Common myeloid progenitor, CD34-positive (primary cell): ENCODE measurements around the gene CAMSAP3.

Experiments used
- CTCF ChIA-PET: fragments of 350-600 bp; sonication (Branson Sonifier 250); formaldehyde crosslinking; loops from one replicate; lab custom pipeline; 2021; ENCODE audit warnings: antibody characterized with exemption; lab: Charles Lee
- POLR2A ChIA-PET: fragments of 350-600 bp; sonication (Branson Sonifier 250); formaldehyde crosslinking; loops from one replicate; lab custom pipeline; 2021; ENCODE audit warnings: antibody characterized with exemption; lab: Charles Lee
- DNase-seq, 3 donors: peaks; one replicate each; pipeline versions ENCODE4 v3.0.0 to v3.0.0-alpha.2; 2013
- H3K27ac ChIP-seq, 2 experiments: 1 replicate in 1 of 2; 2 replicates in 1 of 2; pipeline ENCODE4 v1.7.0; 2013; ENCODE audit warnings: inconsistent platforms in 2 of 2, low read length in 2 of 2, mild to moderate bottlenecking in 2 of 2, low read depth in 1 of 2, moderate library complexity in 1 of 2; ENCODE audit not compliant: severe bottlenecking in 2 of 2, insufficient read depth in 1 of 2, poor library complexity in 1 of 2
- H3K27me3 ChIP-seq, 5 experiments: replicated peaks in 2 of 5; 1 replicate in 3 of 5; 2 replicates in 2 of 5; pipeline versions ENCODE4 v1.6.1 to v1.7.0; 2013; ENCODE audit warnings: low read length in 4 of 5, mild to moderate bottlenecking in 2 of 5, moderate library complexity in 2 of 5, inconsistent platforms in 1 of 5; ENCODE audit not compliant: insufficient read depth in 5 of 5, control insufficient read depth in 4 of 5
- H3K36me3 ChIP-seq, 4 experiments: 1 replicate in 2 of 4; 2 replicates in 2 of 4; pipeline versions ENCODE4 v1.6.1 to v1.7.0; 2013; ENCODE audit warnings: low read length in 3 of 4, control low read depth in 1 of 4, mild to moderate bottlenecking in 1 of 4; ENCODE audit not compliant: control insufficient read depth in 4 of 4, insufficient read depth in 4 of 4
- H3K4me1 ChIP-seq, 4 experiments: 1 replicate in 3 of 4; 2 replicates in 1 of 4; pipeline versions ENCODE4 v1.6.1 to v1.7.1; 2013; ENCODE audit warnings: low read length in 3 of 4, mild to moderate bottlenecking in 3 of 4, control low read depth in 1 of 4, inconsistent platforms in 1 of 4, moderate library complexity in 1 of 4; ENCODE audit not compliant: control insufficient read depth in 4 of 4, insufficient read depth in 4 of 4; ENCODE audit errors: control extremely low read depth in 1 of 4
- H3K4me3 ChIP-seq, 7 experiments: 1 replicate in 4 of 7; 2 replicates in 3 of 7; pipeline versions ENCODE4 v1.5.1 to v1.7.0; 2013; ENCODE audit warnings: mild to moderate bottlenecking in 7 of 7, low read length in 6 of 7, moderate library complexity in 6 of 7, inconsistent platforms in 2 of 7, low read depth in 2 of 7, control low read depth in 1 of 7; ENCODE audit not compliant: insufficient read depth in 4 of 7, control insufficient read depth in 1 of 7; ENCODE audit errors: extremely low read depth in 1 of 7
- H3K9me3 ChIP-seq, 5 experiments: 1 replicate in 4 of 5; 2 replicates in 1 of 5; pipeline versions ENCODE4 v1.6.1 to v1.7.1; 2013; ENCODE audit warnings: low read length in 4 of 5, mild to moderate bottlenecking in 2 of 5, inconsistent platforms in 1 of 5, low read depth in 1 of 5, moderate library complexity in 1 of 5; ENCODE audit not compliant: control insufficient read depth in 4 of 5, insufficient read depth in 2 of 5; ENCODE audit errors: control extremely low read depth in 1 of 5
- WGBS: methylation state at CpG from one replicate; pipeline ENCODE4 v1.1.5; 2013; ENCODE audit not compliant: insufficient coverage; 5-methylcytosine and 5-hydroxymethylcytosine counted together

CAMSAP3 gene

GRCh38 chr19:7614859-7615741 lies 19.4 kb downstream of the CAMSAP3 start:
- H3K27me3 ChIP-seq = no peaks in the 10 kb centered on the region
- no peak for DNase-seq
- 94% methylated on average over 40 of the region's 59 CpGs for WGBS
- H3K9me3 ChIP-seq = no peaks in the 10 kb centered on the region
- no peak overlapping the region for H3K27ac ChIP-seq
- no peaks in the 10 kb centered on the region for H3K4me1 ChIP-seq
- peaks cover 0 to 22% (median 9%) of the 10 kb centered on the region in 4 experiments for H3K36me3 ChIP-seq
- ChIA-PET CTCF (no interaction called here), POLR2A (no interaction called here)
- H3K4me3 ChIP-seq = no peak overlapping the region

GRCh38 chr19:7617172-7617571 lies 21.5 kb downstream of the CAMSAP3 start:
- no peak overlapping the region for H3K4me3 ChIP-seq
- no peaks in the 10 kb centered on the region for H3K4me1 ChIP-seq
- ChIA-PET POLR2A (no interaction called here), CTCF (no interaction called here)
- no peaks in the 10 kb centered on the region for H3K27me3 ChIP-seq
- H3K36me3 ChIP-seq = peaks cover 0 to 42% (median 23%) of the 10 kb centered on the region in 4 experiments
- WGBS = 95% methylated on average over 6 of the region's 12 CpGs
- no peaks in the 10 kb centered on the region for H3K9me3 ChIP-seq
- H3K27ac ChIP-seq = no peak overlapping the region
- DNase-seq = no peak

DNA sequence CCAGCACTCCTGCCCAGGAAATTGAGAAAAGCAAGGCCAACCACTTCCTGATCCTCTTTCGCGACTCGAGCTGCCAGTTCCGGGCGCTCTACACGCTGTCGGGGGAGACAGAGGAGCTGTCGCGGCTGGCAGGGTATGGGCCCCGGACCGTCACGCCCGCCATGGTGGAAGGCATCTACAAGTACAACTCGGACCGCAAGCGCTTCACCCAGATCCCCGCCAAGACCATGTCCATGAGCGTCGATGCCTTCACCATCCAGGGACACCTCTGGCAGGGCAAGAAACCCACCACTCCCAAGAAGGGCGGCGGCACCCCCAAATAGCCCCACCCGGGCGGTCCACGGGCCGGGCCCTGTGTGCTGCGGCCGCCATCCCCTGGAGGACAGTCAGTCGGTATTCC lies 22.1 kb downstream of the CAMSAP3 start:
- CTCF ChIA-PET = interaction anchor here (0.6 kb wide), 1 partner anchor 37 kb away, joined by 3 read pairs; no protein-coding TSS in a partner anchor
- Histone ChIP-seq H3K27me3 (no peaks in the 10 kb centered on the region), H3K9me3 (no peaks in the 10 kb centered on the region), H3K36me3 (peaks cover 3 to 48% (median 27%) of the 10 kb centered on the region in 4 experiments), H3K27ac (no peak overlapping the region), H3K4me1 (no peaks in the 10 kb centered on the region), H3K4me3 (no peak overlapping the region)
- POLR2A ChIA-PET = no interaction called here
- WGBS = 94% methylated on average over 25 of the region's 28 CpGs
- no peak for DNase-seq

GRCh38 chr19:7618348-7618747 lies 22.7 kb downstream of the CAMSAP3 start:
- 94% methylated on average over 4 of the region's 4 CpGs for WGBS
- ChIA-PET CTCF (interaction anchor here (0.6 kb wide), 1 partner anchor 36 kb away, joined by 3 read pairs; no protein-coding TSS in a partner anchor), POLR2A (interaction anchor here (0.6 kb wide), 1 partner anchor 14 kb away, joined by 3 read pairs; no protein-coding TSS in a partner anchor)
- H3K4me3 ChIP-seq = no peak overlapping the region
- no peaks in the 10 kb centered on the region for H3K27me3 ChIP-seq
- no peaks in the 10 kb centered on the region for H3K9me3 ChIP-seq
- peaks cover 7 to 54% (median 33%) of the 10 kb centered on the region in 4 experiments for H3K36me3 ChIP-seq
- H3K27ac ChIP-seq = no peak overlapping the region
- DNase-seq = no peak
- H3K4me1 ChIP-seq = no peaks in the 10 kb centered on the region

- ChIA-PET POLR2A (interaction anchor here (0.6 kb wide), 1 partner anchor 14 kb away, joined by 3 read pairs; no protein-coding TSS in a partner anchor), CTCF (no interaction called here)
- H3K27ac ChIP-seq = no peak overlapping the region
- no peaks in the 10 kb centered on the region for H3K27me3 ChIP-seq
- peaks cover 7 to 59% (median 37%) of the 10 kb centered on the region in 4 experiments for H3K36me3 ChIP-seq
- WGBS = 98% methylated on average over 15 of the region's 21 CpGs
- H3K4me1 ChIP-seq = no peaks in the 10 kb centered on the region
- no peak for DNase-seq
- H3K9me3 ChIP-seq = no peaks in the 10 kb centered on the region
- H3K4me3 ChIP-seq = no peak overlapping the region
Observed at GRCh38 chr19:7618771-7619510, 23.3 kb downstream of the CAMSAP3 start.

DNA sequence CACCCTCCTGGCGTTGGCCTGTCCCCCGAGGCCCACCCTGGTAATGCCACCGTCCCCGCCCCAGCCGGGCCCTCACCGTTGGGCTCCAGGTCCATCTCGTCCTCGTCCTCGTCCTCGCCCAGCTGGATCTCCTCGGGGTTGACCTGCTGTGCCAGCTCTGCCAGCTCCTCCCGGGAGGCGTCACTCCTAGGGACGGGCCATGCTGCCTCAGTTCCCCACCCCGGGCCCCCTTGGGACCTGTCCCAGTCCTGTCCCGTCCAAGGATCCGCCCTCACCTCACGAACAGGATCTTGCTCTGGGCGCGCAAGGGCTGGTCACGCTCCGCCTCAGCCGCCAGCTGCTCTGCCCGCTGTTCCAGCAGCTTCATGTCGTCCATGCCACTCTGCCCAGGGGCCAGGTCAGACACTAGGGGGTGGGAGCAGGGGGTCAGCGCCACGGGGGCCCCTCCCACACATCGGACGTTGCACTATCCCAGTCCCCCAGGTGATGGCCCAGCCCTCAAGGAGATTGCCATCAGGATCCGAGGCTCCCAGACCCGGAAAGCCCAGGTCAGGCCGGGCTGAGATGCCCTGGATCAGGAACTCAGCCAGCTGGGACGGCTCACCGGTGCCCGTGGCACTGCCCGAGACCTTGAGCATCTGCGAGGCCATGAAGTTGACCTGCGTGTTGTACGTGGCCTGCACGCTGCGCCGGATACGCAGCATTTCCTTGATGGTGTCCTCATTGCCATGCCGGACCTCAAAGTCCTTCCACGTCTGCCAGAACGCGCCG lies 24.2 kb downstream of the CAMSAP3 start:
- ChIA-PET POLR2A (no interaction called here), CTCF (no interaction called here)
- H3K4me1 ChIP-seq = no peaks in the 10 kb centered on the region
- no peak for DNase-seq
- no peaks in the 10 kb centered on the region for H3K27me3 ChIP-seq
- H3K27ac ChIP-seq = no peak overlapping the region
- 98% methylated on average over 46 of the region's 48 CpGs for WGBS
- H3K36me3 ChIP-seq = peaks cover 7 to 68% (median 42%) of the 10 kb centered on the region in 4 experiments
- no peak overlapping the region for H3K4me3 ChIP-seq
- H3K9me3 ChIP-seq = no peaks in the 10 kb centered on the region
